Fibroblast of villous mesenchyme (primary cell): ENCODE measurements around the gene ADGRD1. TPM values are rescaled to one million over a fixed set of nuclear protein-coding genes. Genes with fewer than 3 reads are reported as not detected.

Source experiments
- DNase-seq: peaks from one replicate; pipeline ENCODE4 v3.0.0-alpha.2; 2010; ENCODE audit warnings: low read depth
- H3K4me3 ChIP-seq: 2 replicates; pipeline ENCODE4 v1.5.1; 2011; ENCODE audit warnings: low read depth, mild to moderate bottlenecking, low read length
- total RNA-seq: library from RNA; depleted of rRNA; stranded (reverse); fragments of >200 nt; gene quantifications from 2 replicates; pipeline ENCODE4 v1.2.3, GENCODE V29; 2012
- TF ChIP-seq, protein P1 (sequence below): IDR thresholded peaks from 2 replicates; pipeline ENCODE4 v1.5.1; 2012; ENCODE audit warnings: low read depth, mild to moderate bottlenecking, low read length; ENCODE audit not compliant: insufficient read depth

The ADGRD1 gene
- total RNA-seq, 1 donor: under 0.01 TPM

DNA sequence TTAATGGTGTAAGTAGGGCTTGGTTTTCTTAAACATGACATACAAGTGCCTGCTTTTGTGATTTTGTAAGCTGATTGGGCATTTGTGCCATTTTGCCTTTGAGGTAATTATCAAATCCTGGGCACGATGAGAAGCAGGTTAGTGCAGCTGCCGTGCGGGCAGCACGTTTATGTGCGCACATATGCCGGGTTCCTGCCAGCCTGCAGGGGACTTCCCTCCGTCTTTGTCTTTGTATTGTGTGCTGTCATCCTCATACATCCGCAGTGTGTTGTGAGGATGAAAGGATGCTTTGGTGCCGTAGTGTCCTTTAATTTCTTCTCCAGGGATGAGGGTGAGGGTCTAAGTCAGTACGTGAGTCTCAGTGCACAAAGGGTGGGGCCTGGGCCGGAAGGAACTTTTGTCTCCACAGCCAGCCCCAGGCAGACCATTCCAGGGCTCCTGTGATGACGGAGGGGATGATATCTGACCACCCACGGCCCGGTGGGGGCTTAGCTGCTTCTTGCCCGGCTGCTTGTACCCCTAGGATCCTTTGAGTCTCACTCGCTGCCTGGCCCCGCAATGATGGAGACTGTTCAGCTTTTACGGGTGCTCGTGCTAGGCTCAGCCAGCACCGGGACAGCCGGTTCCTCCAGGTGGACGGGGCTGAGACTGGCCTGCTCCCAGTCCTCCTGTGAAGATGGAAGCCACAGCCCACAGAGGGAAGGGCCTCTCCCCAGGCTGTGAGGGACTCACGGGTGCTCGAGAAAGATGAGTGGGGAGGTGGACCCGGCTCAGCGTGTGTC, 54.6 kb downstream of the ADGRD1 start:
- no peak overlapping the region for H3K4me3 ChIP-seq
- no peak for DNase-seq
- TF ChIP-seq, protein P1, sequence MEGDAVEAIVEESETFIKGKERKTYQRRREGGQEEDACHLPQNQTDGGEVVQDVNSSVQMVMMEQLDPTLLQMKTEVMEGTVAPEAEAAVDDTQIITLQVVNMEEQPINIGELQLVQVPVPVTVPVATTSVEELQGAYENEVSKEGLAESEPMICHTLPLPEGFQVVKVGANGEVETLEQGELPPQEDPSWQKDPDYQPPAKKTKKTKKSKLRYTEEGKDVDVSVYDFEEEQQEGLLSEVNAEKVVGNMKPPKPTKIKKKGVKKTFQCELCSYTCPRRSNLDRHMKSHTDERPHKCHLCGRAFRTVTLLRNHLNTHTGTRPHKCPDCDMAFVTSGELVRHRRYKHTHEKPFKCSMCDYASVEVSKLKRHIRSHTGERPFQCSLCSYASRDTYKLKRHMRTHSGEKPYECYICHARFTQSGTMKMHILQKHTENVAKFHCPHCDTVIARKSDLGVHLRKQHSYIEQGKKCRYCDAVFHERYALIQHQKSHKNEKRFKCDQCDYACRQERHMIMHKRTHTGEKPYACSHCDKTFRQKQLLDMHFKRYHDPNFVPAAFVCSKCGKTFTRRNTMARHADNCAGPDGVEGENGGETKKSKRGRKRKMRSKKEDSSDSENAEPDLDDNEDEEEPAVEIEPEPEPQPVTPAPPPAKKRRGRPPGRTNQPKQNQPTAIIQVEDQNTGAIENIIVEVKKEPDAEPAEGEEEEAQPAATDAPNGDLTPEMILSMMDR: no peak

DNA sequence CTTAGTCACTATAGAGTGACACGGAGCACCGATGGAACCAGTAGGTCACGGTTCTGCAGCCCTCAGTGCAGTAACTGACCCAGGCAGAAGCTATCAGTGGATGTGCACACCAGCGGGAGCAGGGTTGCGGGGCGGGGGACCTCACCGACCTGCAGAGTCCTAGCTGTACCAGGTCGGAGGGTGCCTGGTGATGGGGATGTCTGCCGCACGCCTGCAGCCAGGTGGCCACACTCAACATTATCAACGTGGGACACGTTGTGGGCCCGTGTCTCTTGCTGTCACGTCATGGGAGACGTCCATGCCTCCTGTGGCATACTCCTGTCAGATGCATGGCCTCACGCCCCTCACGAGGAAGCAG, 55.2 kb downstream of the ADGRD1 start:
- H3K4me3 ChIP-seq: no peak overlapping the region
- TF ChIP-seq, protein P1: no peak
- DNase-seq: no peak

DNA sequence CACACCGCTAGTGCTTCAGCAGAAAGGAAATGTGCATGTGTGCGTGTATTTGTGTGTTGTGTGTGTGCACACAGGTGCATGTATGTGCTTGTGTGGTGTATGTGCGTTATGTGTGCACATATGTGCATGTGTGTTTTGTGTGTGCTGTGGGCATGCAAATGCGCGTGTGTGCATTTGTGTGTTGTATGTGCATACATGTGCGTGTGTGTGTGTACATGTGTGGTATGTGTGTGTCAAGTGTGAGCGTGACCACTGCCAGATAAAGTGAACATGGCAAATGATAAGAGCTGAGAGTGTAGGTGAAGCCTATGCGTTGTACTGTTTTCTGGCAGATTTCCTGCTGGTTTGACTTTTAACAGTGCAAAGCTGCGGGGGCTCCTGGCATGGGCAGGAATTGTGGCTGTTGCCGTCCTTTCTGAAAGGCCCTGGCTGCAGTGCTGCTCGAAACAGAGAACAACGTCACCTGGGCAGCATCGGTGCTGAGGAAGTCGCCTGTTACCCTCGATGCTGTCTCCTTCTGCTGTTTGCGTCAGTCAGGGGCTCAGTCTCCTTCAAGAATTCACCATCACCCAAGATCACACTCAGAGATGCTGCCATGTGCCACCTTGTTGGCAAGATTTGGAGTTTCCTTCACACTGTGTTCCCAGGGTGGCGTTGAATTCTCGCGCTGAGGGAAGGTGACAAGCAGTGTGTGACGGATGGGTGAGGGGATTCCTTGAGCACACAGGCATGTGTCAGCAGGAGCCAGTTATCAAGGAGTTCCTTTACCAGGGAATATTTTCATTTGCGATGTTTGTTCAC, 56.1 kb downstream of the ADGRD1 start:
- H3K4me3 ChIP-seq: no peak overlapping the region
- TF ChIP-seq, protein P1: no peak
- DNase-seq: no peak

DNA sequence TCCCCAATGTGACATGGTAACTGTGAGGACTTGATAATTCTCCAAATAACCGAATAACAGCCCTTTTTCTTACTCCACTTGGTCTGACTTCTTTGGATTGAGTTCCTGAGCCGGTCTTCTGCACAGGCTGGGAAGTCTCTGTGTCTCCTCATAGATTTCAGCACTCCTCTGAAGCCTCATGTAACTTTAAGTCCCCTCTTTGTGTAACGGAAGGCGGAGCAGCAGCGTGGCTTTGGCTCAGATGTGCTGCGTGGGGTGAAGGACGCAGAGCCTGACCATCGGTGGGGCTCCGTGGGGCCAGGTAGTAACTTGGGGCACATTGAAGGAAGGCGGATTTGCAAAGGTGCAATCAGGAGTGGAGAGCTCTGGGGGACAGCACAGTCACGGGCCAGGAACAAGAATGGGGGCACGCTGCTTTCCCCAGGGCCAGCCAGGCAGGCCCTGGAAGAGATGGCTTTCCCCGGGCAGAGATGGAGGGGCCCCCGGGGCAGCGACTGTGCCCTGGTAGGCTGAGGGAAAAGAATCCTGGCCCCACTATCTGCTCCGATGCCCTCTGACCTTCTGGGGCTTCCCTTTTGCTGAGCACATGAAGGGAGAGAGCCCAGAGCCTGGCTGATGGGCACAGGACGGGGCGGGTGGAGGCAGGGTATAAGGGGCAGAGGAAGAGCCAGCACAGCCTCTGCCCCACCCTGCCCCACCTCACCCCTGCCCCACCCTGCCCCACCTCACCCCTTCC, 56.9 kb downstream of the ADGRD1 start:
- TF ChIP-seq, protein P1: no peak
- no peak for DNase-seq

DNA sequence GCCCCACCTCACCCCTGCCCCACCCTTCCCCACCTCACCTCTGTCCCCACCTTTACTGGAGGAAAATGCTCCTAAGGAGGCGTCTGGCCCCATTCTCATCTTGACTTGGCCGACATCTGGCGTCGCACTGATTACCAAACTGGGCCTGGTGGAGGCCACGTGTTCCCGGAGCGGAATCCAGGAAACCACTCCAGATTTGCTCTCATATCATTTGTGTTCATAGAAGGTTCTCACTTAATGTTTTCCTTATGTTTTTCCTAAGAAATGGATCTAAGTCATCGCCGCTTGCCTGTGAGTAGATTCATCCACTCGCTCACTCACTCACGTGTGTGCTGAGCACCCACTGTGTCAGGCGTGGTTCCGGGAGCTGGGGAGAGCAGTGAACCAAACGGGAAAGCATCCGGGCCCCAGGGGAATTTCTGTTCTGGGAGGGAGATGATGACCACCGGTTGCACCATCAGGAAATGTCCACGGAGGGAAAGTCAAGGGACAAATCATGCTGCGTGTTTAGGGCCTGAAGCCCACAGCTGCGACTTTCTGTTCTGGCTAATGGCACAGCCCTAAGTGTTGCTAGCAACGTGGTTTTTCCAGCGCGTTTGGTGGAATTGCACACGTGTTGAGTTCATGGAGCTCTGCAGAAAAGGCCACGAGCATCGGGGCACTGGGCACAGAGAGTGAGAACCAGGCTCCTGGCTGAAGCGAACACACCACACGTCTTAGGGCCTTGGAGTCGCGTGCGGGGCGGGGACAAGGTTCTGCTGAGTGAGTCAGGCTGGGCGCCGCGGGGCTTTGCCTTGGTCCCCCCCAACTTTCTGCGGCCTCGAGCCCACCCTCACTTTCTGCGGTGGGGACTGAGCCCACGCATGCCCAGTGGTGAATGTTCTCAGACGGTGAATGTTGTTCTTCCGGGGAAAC, 57.7 kb downstream of the ADGRD1 start:
- no peak overlapping the region for H3K4me3 ChIP-seq
- TF ChIP-seq, protein P1: no peak
- DNase-seq: no peak

More for the DNA sequence above, 56.9 kb downstream of the ADGRD1 start:
- H3K4me3 ChIP-seq: no peak overlapping the region
